OCI-LY7 (cell line): ENCODE measurements around the gene C22orf23. TPM values are rescaled to one million over a fixed set of nuclear protein-coding genes. Genes with fewer than 3 reads are reported as not detected.

Experiments
- BruUV-seq: library from RNA; stranded (reverse); fragments of 400-500 nt; replicated peaks from 2 replicates; lab custom pipeline; 2021; lab: Mats Ljungman, UMichigan
- CTCF ChIA-PET: fragments of 300-600 bp; sonication (Branson Sonifier 250); formaldehyde crosslinking; loops from one replicate; lab custom pipeline; 2022; ENCODE audit warnings: antibody characterized with exemption; ENCODE audit not compliant: unreplicated experiment; lab: Charles Lee
- POLR2A ChIA-PET: fragments of 300-600 bp; sonication (Branson Sonifier 250); formaldehyde crosslinking; loops from one replicate; lab custom pipeline; 2022; ENCODE audit warnings: antibody characterized with exemption; lab: Charles Lee
- DNase-seq: peaks from one replicate; pipeline ENCODE4 v3.0.0-alpha.2; 2015; ENCODE audit warnings: low spot score
- H2AFZ ChIP-seq: fragments of 200-600 bp; sonication (generic), shearing (Covaris generic); 2 replicates; pipeline ENCODE4 v1.6.1; 2014; ENCODE audit warnings: mild to moderate bottlenecking, antibody characterized with exemption, low read length, moderate library complexity
- H3K27ac ChIP-seq: fragments of 200-600 bp; sonication (generic); 2 replicates; pipeline ENCODE4 v1.5.1; 2014; ENCODE audit warnings: mixed run types, low read depth, mild to moderate bottlenecking, moderate library complexity, low read length, inconsistent platforms; ENCODE audit not compliant: poor library complexity, severe bottlenecking
- H3K36me3 ChIP-seq: fragments of 200-600 bp; sonication (generic); 2 replicates; pipeline ENCODE4 v1.6.1; 2014; ENCODE audit warnings: mild to moderate bottlenecking, antibody characterized with exemption, low read length, moderate library complexity, mixed read lengths; ENCODE audit not compliant: insufficient read depth
- H3K4me1 ChIP-seq: fragments of 200-600 bp; sonication (generic); 2 replicates; pipeline ENCODE4 v1.5.1; 2014; ENCODE audit warnings: mild to moderate bottlenecking, low read length; ENCODE audit not compliant: insufficient read depth, poor library complexity, severe bottlenecking
- H3K4me2 ChIP-seq: fragments of 200-600 bp; sonication (generic); 2 replicates; pipeline ENCODE4 v1.6.1; 2014; ENCODE audit warnings: mild to moderate bottlenecking, low read length
- H3K4me3 ChIP-seq: fragments of 200-600 bp; sonication (generic); 2 replicates; pipeline ENCODE4 v1.5.1; 2014; ENCODE audit warnings: mild to moderate bottlenecking, low read depth, low read length; ENCODE audit not compliant: poor library complexity, severe bottlenecking
- H3K79me2 ChIP-seq: fragments of 200-600 bp; sonication (generic); 2 replicates; pipeline ENCODE4 v1.6.1; 2016; ENCODE audit warnings: low read depth, mild to moderate bottlenecking, low read length, moderate library complexity, mixed read lengths; ENCODE audit not compliant: insufficient read depth
- H3K9me2 ChIP-seq: fragments of 200-600 bp; sonication (generic); 2 replicates; pipeline ENCODE4 v1.6.1; 2016; ENCODE audit warnings: mild to moderate bottlenecking, low read length, mixed read lengths; ENCODE audit not compliant: insufficient read depth
- H3K9me3 ChIP-seq: fragments of 200-600 bp; sonication (generic); 2 replicates; pipeline ENCODE4 v1.6.1; 2014; ENCODE audit warnings: mild to moderate bottlenecking, mixed run types, low read length, mixed read lengths
- H4K20me1 ChIP-seq: fragments of 200-600 bp; sonication (generic); 2 replicates; pipeline ENCODE4 v1.6.1; 2014; ENCODE audit warnings: mild to moderate bottlenecking, antibody characterized with exemption, low read length, moderate library complexity, mixed read lengths; ENCODE audit not compliant: insufficient read depth
- CTCF ChIP-seq: fragments of 200-600 bp; sonication (generic); conservative IDR thresholded peaks from 2 replicates; pipeline ENCODE4 v1.5.1; 2014; ENCODE audit warnings: mild to moderate bottlenecking, antibody characterized with exemption, low read length, moderate library complexity, mixed read lengths
- EZH2phosphoT487 ChIP-seq: fragments of 200-600 bp; sonication (generic); IDR thresholded peaks from 2 replicates; pipeline ENCODE4 v1.6.1; 2018; ENCODE audit warnings: low read depth, borderline replicate concordance, mild to moderate bottlenecking, mixed run types, antibody characterized with exemption, low read length, moderate library complexity, mixed read lengths
- intact Hi-C: fragments of 100-400 bp; cut with micrococcal nuclease; formaldehyde crosslinking; loops from one replicate; pipeline ENCODE4 v1.10.0; 2022; ENCODE audit not compliant: unreplicated experiment
- total RNA-seq, 2 experiments: library from RNA; depleted of rRNA in 1 of 2; stranded (reverse); fragments of >200 nt in 1 of 2; shearing (Covaris generic) in 1 of 2; gene quantifications; 2 replicates each; pipeline ENCODE4 v1.2.3, GENCODE V29; 2014 to 2022

The C22orf23 gene
- total RNA-seq, 2 experiments from 2014 or later, result 0.57 to 1.2 TPM

DNA sequence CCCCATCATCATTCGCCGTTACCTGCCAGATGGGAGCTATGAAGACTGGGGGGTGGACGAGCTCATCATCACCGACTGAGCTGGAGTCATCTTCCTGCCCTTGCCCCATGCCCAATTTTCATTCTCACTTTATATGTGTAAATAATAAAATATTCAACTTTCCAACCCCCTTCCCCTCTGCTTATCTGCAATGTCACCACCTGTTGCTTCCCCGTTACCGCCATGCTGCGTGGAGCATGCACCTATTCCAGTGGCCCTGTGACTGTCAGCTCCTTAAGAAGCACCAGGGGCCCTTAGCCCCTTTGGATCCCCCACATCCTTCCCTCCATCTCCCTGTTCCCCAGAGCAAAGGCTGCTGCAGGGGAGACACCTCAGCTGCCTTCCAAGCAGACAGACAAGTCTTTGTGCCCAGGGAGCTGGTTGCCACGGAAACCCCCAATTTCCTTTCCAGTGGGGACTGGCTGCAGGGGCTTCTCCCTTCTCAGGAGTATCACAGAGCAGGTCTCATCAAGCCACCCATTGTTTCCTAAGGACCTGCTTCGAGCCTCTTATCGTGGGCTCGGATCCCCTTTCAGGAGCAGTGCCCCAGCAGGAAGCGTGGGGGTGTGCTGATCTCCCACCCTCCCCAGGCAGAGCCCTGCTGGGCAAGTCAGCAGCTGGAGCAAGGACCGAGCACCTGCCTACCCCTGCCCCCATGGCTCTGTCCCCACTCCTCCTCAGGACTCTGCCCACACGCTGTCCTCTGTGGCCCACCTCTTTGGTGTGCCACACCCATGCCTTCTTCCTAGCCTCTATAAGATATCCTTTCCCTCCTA lies 14.4 kb upstream of the C22orf23 start:
- Histone ChIP-seq H2AFZ (no peak overlapping the region), H3K36me3 (peaks cover 56% of the 10 kb centered on the region), H3K79me2 (no peaks in the 10 kb centered on the region), H4K20me1 (no peaks in the 10 kb centered on the region), H3K4me3 (no peak overlapping the region), H3K9me2 (no peaks in the 10 kb centered on the region), H3K4me1 (no peaks in the 10 kb centered on the region), H3K4me2 (no peak overlapping the region), H3K27ac (no peak overlapping the region), H3K9me3 (no peaks in the 10 kb centered on the region)
- CTCF ChIA-PET, result no interaction called here
- intact Hi-C loops, result no loop called here
- TF ChIP-seq CTCF (no peak), EZH2phosphoT487 (no peak)
- no TSS peak for BruUV-seq
- no peak for DNase-seq
- POLR2A ChIA-PET, result interaction anchor here (0.5 to 1.2 kb wide), 2 partner anchors 13 to 161 kb away, joined by 3 read pairs; no protein-coding TSS in a partner anchor

- TF ChIP-seq EZH2phosphoT487, result no peak
- TF ChIP-seq CTCF, result no peak
- ChIA-PET CTCF (no interaction called here), POLR2A (interaction anchor here (1.2 kb wide), 1 partner anchor 13 kb away, joined by 3 read pairs; no protein-coding TSS in a partner anchor)
- Histone ChIP-seq H3K79me2 (no peaks in the 10 kb centered on the region), H4K20me1 (no peaks in the 10 kb centered on the region), H3K9me2 (no peaks in the 10 kb centered on the region), H2AFZ (no peak overlapping the region), H3K4me2 (no peak overlapping the region), H3K4me1 (no peaks in the 10 kb centered on the region), H3K36me3 (peaks cover 59% of the 10 kb centered on the region), H3K27ac (no peak overlapping the region), H3K9me3 (no peaks in the 10 kb centered on the region), H3K4me3 (no peak overlapping the region)
- no peak for DNase-seq
- BruUV-seq, result no TSS peak
- intact Hi-C loops, result no loop called here
These were observed 13.7 kb upstream of the C22orf23 start for GRCh38 chr22:37967147-37967546.
